Muscle of arm (tissue), 12 donors: ENCODE measurements around the gene TLNRD1. TPM values are rescaled to one million over a fixed set of nuclear protein-coding genes. Genes with fewer than 3 reads are reported as not detected.

Experiments used
- DNase-seq: peaks from one replicate; pipeline ENCODE4 v3.0.0-alpha.2; 2013
- polyA plus RNA-seq, 12 donors: library from polyadenylated mRNA; unstranded; fragments of 120-200 nt; gene quantifications; one replicate each; pipeline ENCODE4 v1.2.1, GENCODE V29; 2013; ENCODE audit not compliant: insufficient read length in 12 of 12

TLNRD1 gene
- polyA plus RNA-seq, 12 donors: 8.3 to 21.6 (median 11.9) TPM; not detected in 1

- peak; percentile 55 for DNase-seq
These were observed 539 bp upstream of the TLNRD1 start for GRCh38 chr15:81000144-81000623.

- DNase-seq: no peak
These were observed 657 bp downstream of the TLNRD1 start for GRCh38 chr15:81001152-81002008.

GRCh38 chr15:81002009-81002330, 1.2 kb downstream of the TLNRD1 start:
- DNase-seq: no peak

- DNase-seq: no peak
These were observed 1.8 kb downstream of the TLNRD1 start for GRCh38 chr15:81002331-81003096.

GRCh38 chr15:81003097-81003350, 2.3 kb downstream of the TLNRD1 start:
- no peak for DNase-seq

GRCh38 chr15:81006124-81006523, 5.4 kb downstream of the TLNRD1 start:
- no peak for DNase-seq

- no peak for DNase-seq
These were observed 6.8 kb downstream of the TLNRD1 start for GRCh38 chr15:81007428-81008064.

- no peak for DNase-seq
These were observed 7.6 kb downstream of the TLNRD1 start for GRCh38 chr15:81008312-81008711.

GRCh38 chr15:81010086-81010485, 9.4 kb downstream of the TLNRD1 start:
- no peak for DNase-seq

GRCh38 chr15:81011593-81011992, 10.9 kb downstream of the TLNRD1 start:
- DNase-seq: no peak

- no peak for DNase-seq
These were observed 11.9 kb downstream of the TLNRD1 start for GRCh38 chr15:81012588-81012987.

- DNase-seq: no peak
These were observed 12.7 kb downstream of the TLNRD1 start for GRCh38 chr15:81013396-81013929.

GRCh38 chr15:81014446-81015093, 13.8 kb downstream of the TLNRD1 start:
- DNase-seq: no peak

GRCh38 chr15:81015621-81016488, 15.1 kb downstream of the TLNRD1 start:
- no peak for DNase-seq

- no peak for DNase-seq
These were observed 15.9 kb downstream of the TLNRD1 start for GRCh38 chr15:81016489-81017068.

- no peak for DNase-seq
These were observed 17.5 kb downstream of the TLNRD1 start for GRCh38 chr15:81018197-81018596.

- no peak for DNase-seq
These were observed 20.6 kb downstream of the TLNRD1 start for GRCh38 chr15:81021321-81021720.

- DNase-seq: peak; percentile 65
These were observed 23.0 kb downstream of the TLNRD1 start for GRCh38 chr15:81023483-81024264.

GRCh38 chr15:81024265-81024872, 23.6 kb downstream of the TLNRD1 start:
- DNase-seq: no peak
